GM19452 (cell line): Measurements from ENCODE around the gene SPECC1L.
"Not testable (repeated sequence)": the region's sequence is repeated elsewhere in the genome, so short reads cannot be mapped to it uniquely, and the experiment has no call there.

Experiments
- ATAC-seq: cut with Tn5 transposase; IDR thresholded peaks from one replicate; pipeline ENCODE4 v1.9.1; 2021; ENCODE audit not compliant: unreplicated experiment

The SPECC1L gene

DNA sequence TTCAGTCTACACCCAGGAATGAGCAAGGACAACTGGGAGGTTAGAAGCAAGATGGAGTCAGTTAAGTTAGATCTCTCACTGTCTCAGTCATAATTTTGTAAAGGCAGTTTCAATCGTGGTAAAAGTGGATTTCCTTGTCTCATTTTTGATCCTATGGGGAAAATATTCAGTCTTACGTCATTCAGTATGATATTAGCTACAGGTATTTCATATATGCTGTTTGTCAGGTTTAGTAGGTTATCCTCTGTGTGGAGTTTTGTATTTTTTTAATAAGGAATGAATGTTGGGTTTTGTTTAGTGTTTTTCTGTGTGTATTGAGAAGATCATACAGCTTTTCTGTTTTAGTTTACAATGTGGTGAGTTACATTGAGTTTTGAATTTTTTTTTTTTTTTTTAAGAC is 11.8 kb downstream of the SPECC1L start:
- no peak for ATAC-seq

DNA sequence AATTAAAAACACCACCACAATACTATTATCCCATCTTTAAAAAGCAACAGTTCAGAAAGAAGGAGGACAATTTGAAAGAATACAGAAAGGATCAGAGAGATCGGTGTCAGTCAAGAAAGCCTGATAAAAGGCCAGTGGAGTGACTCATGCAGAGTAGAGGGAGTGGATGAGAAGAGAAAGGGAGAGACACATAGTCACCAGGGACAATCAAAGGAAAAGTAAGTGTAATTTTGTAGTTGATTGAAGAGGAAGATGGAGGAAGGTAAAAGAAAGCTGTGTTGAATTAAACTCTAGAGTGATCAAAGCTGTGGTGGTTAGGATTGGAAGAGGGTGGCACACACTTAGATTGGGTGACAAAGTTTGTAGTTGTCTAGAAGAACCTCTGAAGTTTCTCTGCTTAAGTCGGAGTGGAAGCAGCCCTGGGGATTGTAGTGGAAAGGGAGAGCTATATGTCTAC is 14.1 kb downstream of the SPECC1L start:
- ATAC-seq = no peak

DNA sequence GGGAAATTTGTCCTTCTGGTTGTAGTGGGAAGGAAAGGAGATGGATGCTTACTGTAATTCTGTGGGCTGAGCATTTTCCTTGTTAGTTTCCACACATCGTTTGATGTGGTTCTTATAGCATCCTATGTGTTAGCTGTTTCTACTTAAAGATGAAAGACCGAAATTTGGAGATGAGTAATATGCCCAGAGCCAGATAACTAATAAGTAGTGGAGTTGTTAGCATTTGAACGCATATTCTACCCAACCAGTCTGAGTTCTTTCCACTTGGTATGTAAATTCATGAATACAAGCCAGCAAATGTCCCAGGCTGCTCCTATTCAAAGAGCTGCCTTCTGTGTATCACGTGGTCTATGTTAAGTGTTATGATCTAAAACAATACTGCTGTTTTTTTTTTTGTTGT is 14.6 kb downstream of the SPECC1L start:
- no peak for ATAC-seq

DNA sequence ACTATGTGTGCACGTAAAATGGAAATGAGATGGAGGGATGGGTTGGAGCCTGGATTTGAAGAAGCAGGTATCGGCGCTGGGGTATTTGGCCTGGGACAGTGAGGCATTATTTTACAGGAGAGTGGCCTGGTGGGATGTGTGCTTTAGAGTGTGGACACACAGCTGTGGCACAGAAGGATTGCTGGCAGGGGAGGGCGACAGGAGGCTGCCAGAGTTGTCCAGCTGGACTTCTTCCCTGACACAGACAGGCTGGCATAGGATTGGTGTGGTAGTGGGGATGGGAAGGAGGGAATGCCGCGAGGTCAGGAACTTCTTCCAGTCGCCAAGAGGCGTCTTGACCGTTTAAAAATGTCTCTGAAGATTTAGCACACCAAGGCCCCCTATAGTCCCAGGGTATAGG is 16.6 kb downstream of the SPECC1L start:
- ATAC-seq = not testable (repeated sequence)

DNA sequence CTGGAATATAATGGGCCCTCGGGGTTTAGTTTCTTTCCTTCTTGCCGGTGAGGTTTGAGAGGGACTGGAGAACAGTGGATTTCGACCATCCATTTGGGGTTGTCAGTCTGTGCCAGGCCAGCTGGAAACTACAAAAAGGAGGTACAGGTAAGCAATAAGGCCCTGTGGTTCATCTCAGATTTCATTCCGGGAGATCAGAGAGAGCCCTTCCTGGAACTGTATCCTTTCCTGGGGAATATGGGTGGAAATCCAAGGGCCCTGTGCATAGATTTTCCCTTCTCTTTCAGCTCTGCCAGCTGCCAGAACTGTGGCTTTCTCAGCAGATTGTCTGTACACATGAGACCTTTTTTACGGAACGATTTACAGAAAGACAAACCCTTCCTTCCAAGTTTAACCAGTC is 17.2 kb downstream of the SPECC1L start:
- not testable (repeated sequence) for ATAC-seq

DNA sequence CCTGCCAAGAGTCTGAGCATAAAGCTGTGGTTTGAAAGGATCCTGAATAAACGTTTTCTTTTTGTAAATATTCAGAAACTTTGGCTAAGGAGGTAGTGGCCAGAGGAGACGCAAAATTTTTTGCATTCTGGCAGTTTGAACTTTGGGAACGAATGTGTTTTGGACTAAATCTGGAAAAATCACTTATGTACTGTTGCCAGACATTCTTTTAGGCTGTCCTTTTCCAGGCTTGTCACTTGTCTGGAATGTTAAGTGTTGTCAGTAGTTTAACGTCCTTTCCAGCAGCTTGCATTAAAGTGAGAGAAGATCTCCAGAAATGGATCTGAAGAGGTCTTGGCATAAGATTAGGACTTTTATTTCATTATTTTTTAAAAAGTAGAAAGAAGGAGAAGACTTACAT is 18.5 kb downstream of the SPECC1L start:
- no peak for ATAC-seq

DNA sequence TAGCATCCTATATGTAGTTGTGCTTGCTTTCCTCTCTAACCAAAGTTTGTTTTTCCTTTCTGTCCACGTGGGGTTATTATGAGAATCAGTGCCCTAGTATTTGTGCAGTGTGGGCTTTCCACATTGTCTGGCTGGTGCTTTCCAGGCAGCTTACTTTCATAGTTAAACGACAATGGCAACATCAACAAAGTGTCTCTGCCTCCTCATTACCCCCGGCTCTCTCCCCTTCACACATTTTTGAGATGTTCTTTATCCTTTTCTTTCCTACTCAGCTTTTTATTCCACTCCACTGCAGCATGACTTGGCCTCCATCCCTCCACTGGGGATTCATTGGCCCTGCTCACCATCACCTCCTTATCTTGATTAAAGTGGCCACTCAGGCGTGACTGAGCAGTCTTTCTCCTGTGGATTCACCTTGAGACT is 19.1 kb downstream of the SPECC1L start:
- no peak for ATAC-seq

DNA sequence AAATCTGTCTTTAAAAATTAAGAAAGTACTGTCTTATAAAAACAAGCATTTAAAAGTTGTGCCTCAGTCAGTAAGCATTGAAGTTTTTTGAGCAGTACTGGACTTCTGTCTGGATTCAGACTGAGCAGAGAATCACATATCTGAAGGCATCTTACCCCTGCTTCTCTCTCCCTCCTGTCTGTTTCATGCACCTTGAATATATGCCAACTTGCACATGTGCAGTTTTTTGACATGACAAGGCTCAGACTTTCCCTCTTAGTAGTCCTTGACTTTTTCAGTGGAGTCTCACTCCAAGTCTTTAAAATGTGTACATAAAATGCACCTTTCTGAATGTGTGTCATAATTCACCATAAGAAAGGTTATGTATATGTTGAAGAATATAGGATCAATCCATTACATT is 19.8 kb downstream of the SPECC1L start:
- ATAC-seq = no peak

DNA sequence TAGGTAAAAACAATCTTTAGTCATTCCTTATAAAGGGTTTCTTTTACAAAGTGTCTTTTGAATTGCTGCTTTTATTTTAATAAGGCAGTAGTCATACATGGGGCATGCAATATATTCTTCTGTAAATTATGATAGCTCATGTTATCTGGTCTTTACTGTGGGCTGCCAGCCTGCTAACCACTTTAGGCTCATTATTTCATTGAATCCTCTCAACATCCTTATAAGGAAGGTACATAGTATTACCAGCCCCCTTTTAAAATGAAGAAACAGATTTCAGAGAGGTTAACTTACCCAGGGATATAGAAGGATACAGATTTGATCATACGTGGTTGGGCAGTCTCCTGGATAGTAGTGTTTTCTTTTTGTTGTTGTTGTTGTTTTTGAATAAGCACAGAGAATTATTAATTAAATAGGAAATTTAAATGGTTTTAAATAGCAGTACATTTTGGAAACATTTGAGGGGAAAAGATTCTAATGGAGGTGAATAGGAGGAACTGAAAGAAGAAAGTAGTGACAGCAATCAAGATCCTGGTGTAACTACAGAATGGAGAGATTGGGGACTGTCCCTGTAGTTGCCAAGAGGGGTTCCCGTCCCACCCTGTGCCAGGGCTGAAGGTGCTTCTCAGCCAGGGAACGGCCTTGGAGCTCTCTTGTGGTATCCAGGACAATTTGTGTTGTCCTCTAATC is 21.0 kb downstream of the SPECC1L start:
- no peak for ATAC-seq

DNA sequence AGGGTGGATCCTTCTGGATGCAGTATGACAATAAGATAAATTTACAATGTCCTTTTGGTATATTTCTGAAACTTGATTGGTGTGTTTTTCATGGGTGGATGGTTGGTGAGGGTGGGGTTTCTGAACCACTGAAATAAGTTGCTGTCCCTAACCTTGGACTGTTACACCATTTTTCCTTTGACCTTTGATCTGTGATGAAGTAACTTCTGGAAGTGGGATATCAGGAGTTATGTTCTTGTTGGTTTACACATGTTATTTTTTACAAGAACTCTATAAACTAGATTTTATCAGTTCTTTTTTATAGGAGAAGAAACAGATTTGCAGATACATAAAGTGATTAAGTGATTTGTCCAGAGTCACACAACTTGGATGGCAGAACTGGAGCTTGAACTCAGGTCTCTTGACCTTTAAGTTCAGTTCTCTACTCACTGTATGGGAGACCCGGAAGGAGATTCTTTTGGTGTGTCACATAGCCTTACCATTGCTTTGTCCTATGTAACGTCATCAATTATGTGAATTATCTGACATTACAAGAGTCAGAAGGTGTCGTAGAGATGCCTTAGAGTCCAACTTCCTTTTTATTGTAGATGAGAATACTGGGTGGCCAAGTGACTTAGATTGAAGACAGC is 21.7 kb downstream of the SPECC1L start:
- ATAC-seq = not testable (repeated sequence)

DNA sequence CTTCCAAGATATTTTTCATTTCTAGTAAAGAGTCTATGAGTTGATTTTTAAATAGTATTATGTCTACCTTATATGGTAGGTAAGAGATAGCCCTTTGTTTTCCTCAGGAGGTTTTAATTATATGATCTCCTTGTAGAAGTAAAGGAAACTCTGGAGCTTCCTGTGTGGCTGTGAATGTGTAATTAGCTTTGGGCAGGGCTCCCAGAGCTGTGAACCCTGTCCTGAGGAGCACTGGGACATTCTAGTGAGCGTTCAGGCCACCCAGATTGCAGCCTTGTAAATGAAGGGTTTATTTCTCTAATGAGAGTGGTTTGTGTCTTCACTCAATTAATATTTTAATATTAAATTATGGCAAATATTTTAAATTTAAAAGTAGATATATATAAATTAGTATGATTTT is 24.3 kb downstream of the SPECC1L start:
- ATAC-seq = not testable (repeated sequence)

DNA sequence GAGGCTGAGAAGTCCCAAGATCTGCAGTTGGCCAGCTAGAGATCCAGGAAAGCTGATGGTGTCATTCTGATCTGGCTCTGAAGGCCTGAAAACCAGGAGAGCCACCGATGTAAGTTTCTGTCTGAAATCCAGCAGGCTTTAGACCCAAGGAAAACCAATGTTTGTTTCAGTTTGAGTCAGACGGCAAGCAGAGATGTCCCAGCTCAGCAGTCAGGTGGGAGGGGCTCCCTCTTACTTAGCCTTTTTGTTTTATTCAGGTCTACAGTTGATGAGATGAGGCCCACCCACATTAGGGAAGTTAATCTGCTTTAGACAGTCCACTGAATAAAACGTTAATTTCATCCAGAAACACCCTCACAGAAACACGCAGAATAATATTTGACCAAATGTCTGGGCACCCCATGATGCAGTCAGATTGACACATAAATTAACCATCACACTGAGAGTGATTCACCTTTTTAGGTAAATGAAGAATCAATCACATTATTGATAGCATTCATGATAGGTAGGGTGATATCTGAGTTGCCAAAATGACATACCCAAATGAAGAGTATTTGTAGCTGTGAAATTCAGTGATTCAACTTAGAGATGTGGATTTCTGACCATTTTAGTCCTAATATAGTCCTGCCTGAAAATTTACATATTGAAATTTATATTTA is 28.0 kb downstream of the SPECC1L start:
- ATAC-seq = not testable (repeated sequence)

DNA sequence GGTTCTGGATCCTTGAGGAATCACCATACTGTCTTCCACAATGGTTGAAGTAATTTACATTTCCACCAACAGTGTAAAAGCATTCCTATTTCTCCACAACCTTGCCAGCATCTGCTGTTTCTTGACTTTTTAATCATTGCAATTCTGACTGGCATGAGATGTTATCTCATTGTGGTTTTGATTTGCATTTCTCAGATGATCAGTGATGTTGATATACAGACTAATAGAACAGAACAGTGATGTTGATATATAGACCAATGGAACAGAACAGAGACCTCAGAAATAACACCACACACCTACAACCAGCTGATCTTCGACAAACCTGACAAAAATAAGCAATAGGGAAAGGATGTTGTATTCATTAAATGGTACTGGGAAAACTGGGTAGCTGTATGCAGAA is 29.9 kb downstream of the SPECC1L start:
- ATAC-seq = not testable (repeated sequence)

DNA sequence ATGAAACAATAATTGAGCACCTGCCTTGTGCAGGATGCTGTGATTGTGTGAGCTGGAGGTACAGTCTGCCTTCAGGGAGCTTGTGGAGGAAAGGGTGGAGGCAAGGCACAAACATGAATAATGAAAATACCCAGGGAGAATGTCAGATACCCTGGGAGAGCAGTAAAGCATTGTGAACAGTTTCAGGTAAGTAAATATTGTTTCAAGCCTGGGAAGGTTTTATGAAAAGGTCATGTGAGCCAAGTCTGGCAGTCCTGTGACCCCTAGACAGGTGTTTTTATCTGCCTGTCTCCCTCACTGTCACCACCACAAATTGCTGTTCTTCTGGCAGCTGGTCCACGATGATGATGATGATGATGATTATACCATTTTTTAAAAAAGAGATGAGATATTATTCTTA is 32.0 kb downstream of the SPECC1L start:
- ATAC-seq = no peak

DNA sequence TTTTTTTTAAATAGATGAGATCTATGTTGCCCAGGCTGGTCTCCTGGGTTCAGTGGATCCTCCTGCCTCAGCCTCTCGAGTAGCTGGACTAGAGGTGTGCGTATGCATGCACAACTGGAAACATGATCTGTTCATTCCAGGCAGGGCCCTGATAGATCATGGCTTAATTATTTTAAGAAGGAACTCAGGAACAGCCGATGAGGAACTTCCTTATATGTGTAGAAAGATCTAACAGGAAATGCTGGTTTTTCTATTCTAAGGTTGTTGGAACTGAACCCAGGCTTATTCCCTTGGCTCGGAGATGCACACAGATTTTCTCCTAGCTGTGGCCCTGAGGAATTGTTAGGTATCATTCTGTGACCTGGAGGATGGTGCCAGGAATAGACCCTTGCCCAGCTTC is 32.4 kb downstream of the SPECC1L start:
- ATAC-seq = no peak

DNA sequence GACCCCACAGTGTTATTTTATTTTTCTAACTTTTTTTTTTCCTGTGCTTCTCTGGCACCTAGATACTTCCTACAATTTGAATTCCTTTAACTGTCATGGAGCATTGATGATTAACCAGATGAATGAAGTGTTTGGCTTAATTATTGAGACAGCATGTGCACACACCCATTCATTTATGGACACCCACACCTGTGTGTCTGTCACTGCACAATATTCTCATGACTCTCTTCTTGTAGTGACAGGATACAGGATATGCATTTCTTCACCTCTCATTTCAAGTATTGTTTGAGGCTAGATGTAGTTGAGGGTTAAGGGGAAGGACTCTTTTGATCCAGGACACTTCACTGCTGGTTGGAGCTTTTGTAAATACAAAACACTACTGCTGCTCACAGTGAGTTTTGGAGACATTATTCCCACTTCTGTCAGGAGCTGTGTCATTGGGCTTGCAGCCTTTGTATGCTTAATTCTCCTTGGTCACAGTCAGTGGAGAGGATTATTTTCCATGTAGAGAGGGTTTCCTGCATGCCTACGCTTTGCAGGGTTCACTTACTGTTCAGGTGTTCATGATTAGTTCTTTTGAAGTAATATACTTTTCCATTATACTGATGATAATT is 33.5 kb downstream of the SPECC1L start:
- no peak for ATAC-seq

DNA sequence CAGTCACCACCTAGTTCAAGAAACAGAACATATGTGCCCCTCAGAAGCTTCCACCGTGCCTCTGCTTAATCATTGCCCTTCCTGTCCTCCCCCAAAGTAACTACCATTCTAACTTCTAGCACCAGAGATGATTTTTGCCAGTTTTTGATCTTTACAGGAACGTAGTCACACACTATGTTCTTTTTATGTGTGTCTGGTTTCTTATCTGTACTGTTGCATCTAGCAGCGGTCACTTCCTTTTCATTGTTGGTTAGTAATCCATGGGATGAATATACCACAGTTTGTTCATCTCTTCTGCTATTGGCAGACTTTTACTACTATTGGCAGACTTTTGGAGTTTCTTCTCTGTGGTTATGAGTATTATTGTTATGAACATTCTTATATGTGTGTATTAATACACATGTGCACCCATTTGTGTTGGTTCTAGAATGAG is 34.6 kb downstream of the SPECC1L start:
- no peak for ATAC-seq

DNA sequence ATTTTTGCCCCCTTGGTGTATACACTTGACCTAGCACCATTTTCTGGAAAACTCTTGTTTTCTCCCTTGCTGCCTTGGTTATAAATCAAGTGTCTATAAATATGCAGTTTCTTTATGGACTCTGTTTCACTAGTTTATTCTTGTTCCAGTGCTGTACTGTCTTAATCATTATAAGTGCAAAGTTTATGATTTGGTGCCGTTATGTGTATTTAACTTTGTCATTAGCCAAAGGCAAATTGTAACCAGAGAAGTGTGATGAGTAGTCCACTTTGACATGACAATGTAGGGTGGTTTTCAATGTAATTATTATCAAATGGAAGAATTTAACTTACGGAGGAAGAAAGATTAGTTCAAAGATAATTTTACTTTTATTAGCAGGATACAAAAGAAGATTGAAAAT is 40.3 kb downstream of the SPECC1L start:
- ATAC-seq = no peak

DNA sequence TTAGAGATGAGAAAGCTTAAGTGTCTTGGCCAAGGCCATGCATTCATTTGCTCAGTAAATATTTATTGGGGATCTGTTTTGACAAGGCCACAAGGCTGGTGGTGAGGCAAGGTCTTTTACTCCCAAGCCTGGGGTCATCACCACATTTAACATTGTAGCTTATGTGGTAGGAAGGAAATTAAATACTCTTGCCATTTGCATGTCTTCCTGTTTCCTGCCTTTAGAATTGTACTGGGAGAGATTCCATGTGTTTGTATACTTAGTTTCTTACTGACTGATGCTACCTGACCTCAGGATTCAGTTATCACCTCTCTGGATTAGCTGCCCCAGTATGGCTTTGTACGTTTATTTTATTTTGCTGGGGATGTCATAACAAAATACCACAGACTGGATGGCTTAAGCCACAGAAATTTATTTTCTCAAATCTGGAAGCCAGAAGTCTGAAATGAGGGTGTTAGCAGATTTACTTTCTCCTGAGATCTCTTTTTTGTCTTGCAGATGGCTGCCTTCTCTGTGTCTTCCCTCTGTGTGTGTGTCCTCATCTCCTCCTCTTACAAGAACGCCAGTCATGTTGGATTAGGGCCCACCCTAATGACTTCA is 44.8 kb downstream of the SPECC1L start:
- no peak for ATAC-seq

DNA sequence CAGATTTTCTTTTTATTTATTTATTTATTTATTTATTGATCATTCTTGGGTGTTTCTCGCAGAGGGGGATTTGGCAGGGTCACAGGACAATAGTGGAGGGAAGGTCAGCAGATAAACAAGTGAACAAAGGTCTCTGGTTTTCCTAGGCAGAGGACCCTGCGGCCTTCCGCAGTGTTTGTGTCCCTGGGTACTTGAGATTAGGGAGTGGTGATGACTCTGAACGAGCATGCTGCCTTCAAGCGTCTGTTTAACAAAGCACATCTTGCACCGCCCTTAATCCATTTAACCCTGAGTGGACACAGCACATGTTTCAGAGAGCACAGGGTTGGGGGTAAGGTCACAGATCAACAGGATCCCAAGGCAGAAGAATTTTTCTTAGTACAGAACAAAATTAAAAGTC is 45.6 kb downstream of the SPECC1L start:
- ATAC-seq = not testable (repeated sequence)

DNA sequence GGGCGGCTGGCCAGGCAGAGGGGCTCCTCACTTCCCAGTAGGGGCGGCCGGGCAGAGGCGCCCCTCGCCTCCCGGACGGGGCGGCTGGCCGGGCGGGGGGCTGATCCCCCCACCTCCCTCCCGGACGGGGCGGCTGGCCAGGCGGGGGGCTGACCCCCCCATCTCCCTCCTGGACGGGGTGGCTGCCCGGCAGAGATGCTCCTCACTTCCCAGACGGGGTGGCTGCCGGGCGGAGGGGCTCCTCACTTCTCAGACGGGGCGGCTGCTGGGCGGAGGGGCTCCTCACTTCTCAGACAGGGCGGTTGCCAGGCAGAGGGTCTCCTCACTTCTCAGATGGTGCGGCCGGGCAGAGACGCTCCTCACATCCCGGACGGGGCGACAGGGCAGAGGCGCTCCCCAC is 46.9 kb downstream of the SPECC1L start:
- ATAC-seq = not testable (repeated sequence)
